Thyroid gland (tissue), 4 donors: ENCODE measurements around the gene RASGRF2. TPM values are rescaled to one million over a fixed set of nuclear protein-coding genes. Genes with fewer than 3 reads are reported as not detected.

Experiments used
- DNase-seq, 2 donors: peaks; one replicate each; pipeline ENCODE4 v3.0.0-alpha.2; 2019
- H3K27ac ChIP-seq, 3 donors: fragments of 200-600 bp; sonication (generic); 1 replicate in 2 of 3; 2 replicates in 1 of 3; pipeline ENCODE4 v1.5.1; 2016 to 2019; ENCODE audit warnings: mild to moderate bottlenecking in 1 of 3, moderate library complexity in 1 of 3
- H3K27me3 ChIP-seq: fragments of 200-600 bp; sonication (generic); one replicate; pipeline ENCODE4 v1.5.1; 2019
- H3K36me3 ChIP-seq, 2 donors: fragments of 200-600 bp; sonication (generic); one replicate each; pipeline ENCODE4 v1.5.1; 2016 to 2019
- H3K4me1 ChIP-seq, 2 donors: fragments of 200-600 bp; sonication (generic); one replicate each; pipeline ENCODE4 v1.5.1; 2017 to 2019
- H3K4me3 ChIP-seq, 3 donors: fragments of 200-600 bp; sonication (generic); replicated peaks in 1 of 3; 1 replicate in 2 of 3; 2 replicates in 1 of 3; pipeline ENCODE4 v1.5.1; 2016; ENCODE audit warnings: mild to moderate bottlenecking in 1 of 3
- H3K9me3 ChIP-seq: fragments of 200-600 bp; sonication (generic); one replicate; pipeline ENCODE4 v1.5.1; 2017
- CTCF ChIP-seq, 6 experiments: fragments of 200-600 bp in 3 of 6; fragments of 450-650 bp in 3 of 6; sonication (generic) in 3 of 6; IDR thresholded peaks; one replicate each; pipeline ENCODE4 v1.5.1; 2016 to 2019; ENCODE audit warnings: antibody characterized with exemption in 6 of 6, mild to moderate bottlenecking in 2 of 6, inconsistent platforms in 1 of 6, moderate library complexity in 1 of 6
- POLR2A ChIP-seq, 2 donors: fragments of 450-650 bp; IDR thresholded peaks; one replicate each; pipeline ENCODE4 v1.6.1; 2017; ENCODE audit warnings: antibody characterized with exemption in 2 of 2, mild to moderate bottlenecking in 2 of 2, moderate library complexity in 1 of 2
- WGBS, 2 donors: methylation state at CpG; one replicate each; pipeline ENCODE4 v1.1.5; 2017; 5-methylcytosine and 5-hydroxymethylcytosine counted together
- intact Hi-C: fragments of 100-400 bp; cut with DNase I; formaldehyde crosslinking; loops from one replicate; pipeline ENCODE4 v1.15.1; 2023
- total RNA-seq, 4 donors: library from RNA; depleted of rRNA; stranded (reverse); fragments of >200 nt; gene quantifications; one replicate each; pipeline ENCODE4 v1.2.3, GENCODE V29; 2016

The RASGRF2 gene
- total RNA-seq, 4 donors from 2014 or later = 9.2 to 18.8 (median 14.8) TPM

DNA sequence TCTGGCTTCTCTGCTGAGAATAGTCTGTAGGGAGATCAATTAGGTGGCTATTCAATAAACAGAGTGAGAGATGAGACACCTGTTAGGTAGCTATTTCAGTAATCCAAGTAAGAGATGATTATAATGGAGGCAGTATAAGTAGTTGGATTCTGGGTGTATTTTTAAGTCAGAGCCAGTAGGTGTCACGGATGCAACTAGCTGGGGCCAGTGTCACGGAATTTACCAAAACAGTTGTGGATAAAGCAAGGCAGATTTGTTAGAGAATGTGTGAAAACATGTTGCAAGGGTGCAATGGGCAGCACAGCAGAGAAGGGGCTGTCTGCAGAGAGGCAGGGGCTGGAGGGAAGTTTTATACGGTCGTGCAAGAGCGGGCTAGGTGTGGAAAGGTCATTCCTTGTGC lies 114.9 kb downstream of the RASGRF2 start:
- WGBS, 2 donors = 88 to 93% methylated on average over 5 of the region's 5 CpGs
- intact Hi-C loops = no loop called here
- Histone ChIP-seq H3K27me3 (no peaks in the 10 kb centered on the region), H3K4me3 (no peak overlapping the region), H3K36me3 (peaks cover 0 to under 1% of the 10 kb centered on the region in 2 donors), H3K27ac (no peak overlapping the region), H3K9me3 (no peaks in the 10 kb centered on the region), H3K4me1 (no peaks in the 10 kb centered on the region)
- DNase-seq = no peak
- TF ChIP-seq POLR2A (IDR thresholded peaks at IDR 0.05) (no peak), CTCF (IDR thresholded peaks at IDR 0.05) (no peak)

- no peak for TF ChIP-seq CTCF (IDR thresholded peaks at IDR 0.05)
- no peak for TF ChIP-seq POLR2A (IDR thresholded peaks at IDR 0.05)
- no peak overlapping the region for H3K27ac ChIP-seq
- H3K9me3 ChIP-seq = no peaks in the 10 kb centered on the region
- no peaks in the 10 kb centered on the region for H3K4me1 ChIP-seq
- no peaks in the 10 kb centered on the region for H3K27me3 ChIP-seq
- intact Hi-C loops = no loop called here
- no peak for DNase-seq
- 93 to 98% methylated on average over 2 of the region's 2 CpGs for WGBS, 2 donors
- H3K4me3 ChIP-seq = no peak overlapping the region
- H3K36me3 ChIP-seq = peaks cover 0 to 5% of the 10 kb centered on the region in 2 donors
These were observed 116.9 kb downstream of the RASGRF2 start for GRCh38 chr5:81077105-81077504.

- no peak overlapping the region for H3K4me3 ChIP-seq
- 91 to 94% methylated on average over 2 of the region's 2 CpGs for WGBS, 2 donors
- intact Hi-C loops = no loop called here
- TF ChIP-seq POLR2A (IDR thresholded peaks at IDR 0.05) (no peak), CTCF (IDR thresholded peaks at IDR 0.05) (no peak)
- no peaks in the 10 kb centered on the region for H3K9me3 ChIP-seq
- no peaks in the 10 kb centered on the region for H3K4me1 ChIP-seq
- DNase-seq = no peak
- H3K27me3 ChIP-seq = no peaks in the 10 kb centered on the region
- peaks cover 0 to 5% of the 10 kb centered on the region in 2 donors for H3K36me3 ChIP-seq
- H3K27ac ChIP-seq = no peak overlapping the region
These were observed 118.8 kb downstream of the RASGRF2 start for GRCh38 chr5:81078930-81079329.

DNA sequence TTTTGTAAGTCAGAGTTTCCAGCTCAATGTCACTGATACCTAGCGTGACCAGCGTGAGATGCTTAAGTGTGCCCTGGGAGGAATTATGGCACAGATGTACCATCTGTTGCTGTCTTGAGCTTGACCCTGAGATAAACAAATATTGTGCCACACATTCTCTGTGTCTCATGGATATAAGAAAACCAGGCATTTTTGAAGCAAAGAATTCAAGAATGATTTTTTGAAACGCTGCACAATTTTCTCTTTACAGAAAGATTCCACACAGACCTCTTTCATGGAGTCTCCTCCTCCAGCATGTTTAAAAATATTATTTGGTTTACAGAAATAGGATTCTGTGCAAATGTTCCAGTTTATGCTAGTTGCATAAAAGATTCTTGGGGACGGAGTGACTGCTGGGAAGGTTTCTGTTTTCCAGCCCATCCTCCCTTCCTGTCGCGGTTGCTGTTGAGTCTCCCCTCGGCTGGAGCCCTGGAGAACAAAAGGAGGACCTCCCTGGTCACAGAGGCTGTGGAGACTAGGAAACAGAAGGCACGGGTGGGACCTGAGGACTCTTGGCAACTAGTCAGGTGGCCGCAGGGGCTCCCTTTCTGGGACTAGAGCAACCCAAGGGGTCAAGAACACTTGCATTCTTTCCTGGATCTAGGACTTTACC lies 120.8 kb downstream of the RASGRF2 start:
- intact Hi-C loops = no loop called here
- Histone ChIP-seq H3K4me3 (no peak overlapping the region), H3K9me3 (no peaks in the 10 kb centered on the region), H3K27ac (no peak overlapping the region), H3K27me3 (no peaks in the 10 kb centered on the region), H3K36me3 (peaks cover 0 to 5% of the 10 kb centered on the region in 2 donors), H3K4me1 (no peaks in the 10 kb centered on the region)
- 81% methylated on average over 9 of the region's 9 CpGs for WGBS, 2 donors
- DNase-seq = no peak
- no peak for TF ChIP-seq CTCF (IDR thresholded peaks at IDR 0.05)
- TF ChIP-seq POLR2A (IDR thresholded peaks at IDR 0.05) = no peak

GRCh38 chr5:81081461-81081835 lies 121.3 kb downstream of the RASGRF2 start:
- no peak for DNase-seq

More at GRCh38 chr5:81081461-81081835, 121.3 kb downstream of the RASGRF2 start:
- intact Hi-C loops = no loop called here
- Histone ChIP-seq H3K27ac (no peak overlapping the region), H3K4me3 (no peak overlapping the region), H3K36me3 (peaks cover 0 to 5% of the 10 kb centered on the region in 2 donors), H3K9me3 (no peaks in the 10 kb centered on the region), H3K27me3 (no peaks in the 10 kb centered on the region), H3K4me1 (no peaks in the 10 kb centered on the region)
- WGBS, 2 donors = 83 to 85% methylated on average over 8 of the region's 8 CpGs
- TF ChIP-seq CTCF (IDR thresholded peaks at IDR 0.05) (no peak), POLR2A (IDR thresholded peaks at IDR 0.05) (no peak)
